Measurements from ENCODE around the gene FZD10. TPM values are rescaled to one million over a fixed set of nuclear protein-coding genes. Genes with fewer than 3 reads are reported as not detected.
A peak's percentile ranks its signal among the peaks of the same experiment; 100 is the strongest.

FZD10 gene
- total and polyA plus RNA-seq, 2 of the 13 experiments (the other 11 are each of a cell fraction or from before 2014, with no cell fraction given), result not detected

DNA sequence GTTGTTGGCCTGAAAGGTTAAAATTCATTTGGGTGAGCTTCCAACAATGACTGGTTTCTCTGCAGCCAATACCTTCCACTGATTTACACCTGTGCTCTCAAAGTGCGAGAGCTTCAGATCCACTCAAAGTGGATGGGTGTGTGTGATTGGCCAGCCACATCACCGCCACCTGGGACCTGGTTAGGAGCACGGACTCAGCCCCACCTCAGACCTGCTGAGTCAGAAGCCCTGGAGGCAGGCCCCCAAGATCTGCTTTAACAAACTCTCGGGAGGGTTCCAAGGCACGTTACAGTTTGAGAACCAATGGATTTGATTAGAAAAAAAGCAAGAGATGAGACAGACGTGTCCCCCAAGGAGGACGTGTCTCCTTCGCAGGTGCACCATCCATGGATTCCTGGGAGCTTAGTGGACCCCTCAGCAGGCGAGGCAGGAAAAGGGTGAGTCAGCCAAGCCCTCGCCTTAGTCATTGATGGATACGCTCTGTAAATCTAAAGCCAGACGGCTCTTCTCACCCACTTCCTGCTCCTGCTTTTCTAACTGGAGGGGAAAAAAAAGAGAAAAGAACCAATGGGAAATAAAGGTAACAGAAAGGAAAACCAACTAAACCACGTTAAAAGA is 24.5 kb downstream of the FZD10 start:
- H3K9ac ChIP-seq (ENCODE audit: insufficient read depth, low read depth, low read length), result no peak overlapping the region
- DNase-seq (ENCODE audit: low spot score) (no peak), FAIRE-seq (no peak), ATAC-seq (no peak)
- TF ChIP-seq NR3C1 (CRISPR knock-in tag; IDR thresholded peaks at IDR 0.05) (no peak), ARID2 (CRISPR knock-in tag; IDR thresholded peaks at IDR 0.05; ENCODE audit: borderline replicate concordance) (no peak), ATF1 (CRISPR knock-in tag; IDR thresholded peaks at IDR 0.05) (no peak)
- intact Hi-C loops (cut with micrococcal nuclease; ENCODE audit: unreplicated experiment) (no loop called here), in situ Hi-C loops (cut with HindIII; ENCODE audit: extremely low pct_ligation_motif_present, low pct_unique_long_range_greater_than_20kb) (no loop called here)
- no TSS peak for BruUV-seq (replicated peaks)
- 10% methylated on average over 12 of the region's 13 CpGs for WGBS (ENCODE audit: low lambda C conversion rate)
- H3K79me2 ChIP-seq (ENCODE audit: insufficient read depth, low read length), result no peaks in the 10 kb centered on the region
- H4K20me1 ChIP-seq (ENCODE audit: insufficient read depth, low read length), result no peaks in the 10 kb centered on the region
- no peak overlapping the region for H3K4me2 ChIP-seq (ENCODE audit: low read depth, low read length)
- ChIA-PET POLR2A (no interaction called here), CTCF (ENCODE audit: low intra/inter-chr PET ratio, low total read pairs) (no interaction called here)
- no peaks in the 10 kb centered on the region for H3K4me1 ChIP-seq (ENCODE audit: insufficient read depth, low read length)
- peaks cover 5 to 29% of the 10 kb centered on the region in 2 experiments for H3K27me3 ChIP-seq (ENCODE audit: control insufficient read depth in 1 of 2, insufficient read depth in 2 of 2, low read length in 2 of 2)
- no peak overlapping the region for H3K4me3 ChIP-seq (replicated peaks in 1 of 3; ENCODE audit: insufficient read depth in 1 of 3, low read depth in 2 of 3, low read length in 3 of 3)
- no peak overlapping the region for H3K27ac ChIP-seq (ENCODE audit: extremely low read length, insufficient read depth, low read length)
- no peaks in the 10 kb centered on the region for H3K36me3 ChIP-seq (replicated peaks in 1 of 2; ENCODE audit: control insufficient read depth in 1 of 2, insufficient read depth in 2 of 2, low read length in 2 of 2)
- H2AFZ ChIP-seq (ENCODE audit: low read length), result no peak overlapping the region
- H3K9me3 ChIP-seq (ENCODE audit: low read length), result no peaks in the 10 kb centered on the region

- Histone ChIP-seq H3K4me2 (ENCODE audit: low read depth, low read length) (no peak overlapping the region), H3K27ac (ENCODE audit: extremely low read length, insufficient read depth, low read length) (no peak overlapping the region), H3K79me2 (ENCODE audit: insufficient read depth, low read length) (no peaks in the 10 kb centered on the region), H4K20me1 (ENCODE audit: insufficient read depth, low read length) (no peaks in the 10 kb centered on the region), H3K9me3 (ENCODE audit: low read length) (no peaks in the 10 kb centered on the region), H3K36me3 (replicated peaks in 1 of 2; ENCODE audit: control insufficient read depth in 1 of 2, insufficient read depth in 2 of 2, low read length in 2 of 2) (no peaks in the 10 kb centered on the region), H3K9ac (ENCODE audit: insufficient read depth, low read depth, low read length) (no peak overlapping the region), H3K4me3 (replicated peaks in 1 of 3; ENCODE audit: insufficient read depth in 1 of 3, low read depth in 2 of 3, low read length in 3 of 3) (no peak overlapping the region), H3K27me3 (ENCODE audit: control insufficient read depth in 1 of 2, insufficient read depth in 2 of 2, low read length in 2 of 2) (peaks cover 4 to 24% of the 10 kb centered on the region in 2 experiments; a peak in 4 of 5 replicates), H2AFZ (ENCODE audit: low read length) (no peak overlapping the region), H3K4me1 (ENCODE audit: insufficient read depth, low read length) (peaks cover 14% of the 10 kb centered on the region)
- DNase-seq (ENCODE audit: low spot score), result peak; percentile 3
- ATAC-seq, result peak; percentile 77
- POLR2A ChIA-PET, result no interaction called here
- TF ChIP-seq HCFC1 (IDR thresholded peaks at IDR 0.05; ENCODE audit: low read depth, low read length) (no peak), STAG1 (CRISPR knock-in tag; IDR thresholded peaks at IDR 0.05) (peak; percentile 47), ETV6 (CRISPR knock-in tag; conservative IDR thresholded peaks at IDR 0.05) (no peak), ZNF281 (CRISPR knock-in tag; IDR thresholded peaks at IDR 0.05; ENCODE audit: borderline replicate concordance) (peak; percentile 36; the same call in 1 of the 2 replicates)
- TF ChIP-seq, protein P1, sequence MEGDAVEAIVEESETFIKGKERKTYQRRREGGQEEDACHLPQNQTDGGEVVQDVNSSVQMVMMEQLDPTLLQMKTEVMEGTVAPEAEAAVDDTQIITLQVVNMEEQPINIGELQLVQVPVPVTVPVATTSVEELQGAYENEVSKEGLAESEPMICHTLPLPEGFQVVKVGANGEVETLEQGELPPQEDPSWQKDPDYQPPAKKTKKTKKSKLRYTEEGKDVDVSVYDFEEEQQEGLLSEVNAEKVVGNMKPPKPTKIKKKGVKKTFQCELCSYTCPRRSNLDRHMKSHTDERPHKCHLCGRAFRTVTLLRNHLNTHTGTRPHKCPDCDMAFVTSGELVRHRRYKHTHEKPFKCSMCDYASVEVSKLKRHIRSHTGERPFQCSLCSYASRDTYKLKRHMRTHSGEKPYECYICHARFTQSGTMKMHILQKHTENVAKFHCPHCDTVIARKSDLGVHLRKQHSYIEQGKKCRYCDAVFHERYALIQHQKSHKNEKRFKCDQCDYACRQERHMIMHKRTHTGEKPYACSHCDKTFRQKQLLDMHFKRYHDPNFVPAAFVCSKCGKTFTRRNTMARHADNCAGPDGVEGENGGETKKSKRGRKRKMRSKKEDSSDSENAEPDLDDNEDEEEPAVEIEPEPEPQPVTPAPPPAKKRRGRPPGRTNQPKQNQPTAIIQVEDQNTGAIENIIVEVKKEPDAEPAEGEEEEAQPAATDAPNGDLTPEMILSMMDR (CRISPR knock-in tag; IDR thresholded peaks at IDR 0.05), result peak; percentile 51
- intact Hi-C loops (cut with micrococcal nuclease; ENCODE audit: unreplicated experiment) (no loop called here), in situ Hi-C loops (cut with HindIII; ENCODE audit: extremely low pct_ligation_motif_present, low pct_unique_long_range_greater_than_20kb) (loop anchor here (10.0 kb wide), 1 partner anchor 148 kb away; no protein-coding TSS in a partner anchor)
- FAIRE-seq, result no peak
- WGBS (ENCODE audit: low lambda C conversion rate), result 11% methylated on average over 16 of the region's 19 CpGs
- BruUV-seq (replicated peaks), result no TSS peak
- CTCF ChIA-PET (ENCODE audit: low intra/inter-chr PET ratio, low total read pairs), result no interaction called here
Measured at GRCh38 chr12:130192642-130193345, 30.5 kb downstream of the FZD10 start.

All from HepG2 (cell line).